GM15510 (cell line): ENCODE measurements around the gene C19orf25.

Source experiments
- POLR2A ChIP-seq: IDR thresholded peaks from 3 replicates; pipeline ENCODE4 v1.6.1; 2011; ENCODE audit warnings: borderline replicate concordance; ENCODE audit not compliant: insufficient read length; ENCODE audit errors: extremely low read depth

The C19orf25 gene

GRCh38 chr19:1455336-1456120 lies 23.5 kb downstream of the C19orf25 start:
- TF ChIP-seq POLR2A: no peak

GRCh38 chr19:1455002-1455335 lies 24.0 kb downstream of the C19orf25 start:
- no peak for TF ChIP-seq POLR2A

DNA sequence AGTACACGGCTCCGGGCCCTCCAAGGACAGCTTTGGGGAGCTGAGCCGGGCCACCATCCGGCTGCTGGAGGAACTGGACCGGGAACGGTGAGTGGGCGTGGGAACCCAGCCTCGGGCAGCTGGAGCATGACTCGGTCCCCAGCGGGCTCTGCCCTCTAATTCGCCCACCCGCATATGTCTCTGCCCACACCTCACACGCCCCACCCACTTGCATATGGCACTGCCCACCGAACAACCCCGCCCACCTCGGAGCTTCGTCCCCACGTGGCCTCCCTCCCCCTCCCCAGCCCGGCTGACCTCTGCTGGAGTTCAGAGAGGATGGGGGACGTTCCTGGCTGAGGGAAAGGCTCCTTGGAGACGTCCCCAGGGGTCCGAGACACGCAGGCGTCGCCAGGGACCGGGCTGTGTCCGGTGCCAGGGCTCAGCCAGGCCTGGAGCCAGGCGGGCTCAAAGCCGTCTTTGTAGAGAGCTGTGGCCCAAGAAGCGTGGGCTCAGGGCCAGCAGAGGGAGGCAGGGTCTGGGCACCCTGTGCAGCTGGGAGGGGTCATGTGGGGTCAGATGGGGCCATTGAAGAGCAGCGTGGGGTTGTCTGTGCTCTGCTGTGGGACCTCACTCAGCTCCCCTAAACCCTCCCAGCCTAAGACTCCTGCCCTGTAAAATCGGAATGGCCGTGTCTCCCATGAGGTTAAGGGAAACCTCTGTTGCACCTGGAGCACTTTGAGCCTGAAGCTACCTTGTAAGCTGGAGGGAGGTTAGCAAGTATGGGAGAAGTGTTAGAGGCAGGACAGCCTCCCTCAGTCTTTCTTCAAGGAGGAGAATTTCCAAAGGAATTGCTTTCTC lies 25.3 kb downstream of the C19orf25 start:
- no peak for TF ChIP-seq POLR2A

GRCh38 chr19:1452802-1453524 lies 26.1 kb downstream of the C19orf25 start:
- TF ChIP-seq POLR2A: no peak

DNA sequence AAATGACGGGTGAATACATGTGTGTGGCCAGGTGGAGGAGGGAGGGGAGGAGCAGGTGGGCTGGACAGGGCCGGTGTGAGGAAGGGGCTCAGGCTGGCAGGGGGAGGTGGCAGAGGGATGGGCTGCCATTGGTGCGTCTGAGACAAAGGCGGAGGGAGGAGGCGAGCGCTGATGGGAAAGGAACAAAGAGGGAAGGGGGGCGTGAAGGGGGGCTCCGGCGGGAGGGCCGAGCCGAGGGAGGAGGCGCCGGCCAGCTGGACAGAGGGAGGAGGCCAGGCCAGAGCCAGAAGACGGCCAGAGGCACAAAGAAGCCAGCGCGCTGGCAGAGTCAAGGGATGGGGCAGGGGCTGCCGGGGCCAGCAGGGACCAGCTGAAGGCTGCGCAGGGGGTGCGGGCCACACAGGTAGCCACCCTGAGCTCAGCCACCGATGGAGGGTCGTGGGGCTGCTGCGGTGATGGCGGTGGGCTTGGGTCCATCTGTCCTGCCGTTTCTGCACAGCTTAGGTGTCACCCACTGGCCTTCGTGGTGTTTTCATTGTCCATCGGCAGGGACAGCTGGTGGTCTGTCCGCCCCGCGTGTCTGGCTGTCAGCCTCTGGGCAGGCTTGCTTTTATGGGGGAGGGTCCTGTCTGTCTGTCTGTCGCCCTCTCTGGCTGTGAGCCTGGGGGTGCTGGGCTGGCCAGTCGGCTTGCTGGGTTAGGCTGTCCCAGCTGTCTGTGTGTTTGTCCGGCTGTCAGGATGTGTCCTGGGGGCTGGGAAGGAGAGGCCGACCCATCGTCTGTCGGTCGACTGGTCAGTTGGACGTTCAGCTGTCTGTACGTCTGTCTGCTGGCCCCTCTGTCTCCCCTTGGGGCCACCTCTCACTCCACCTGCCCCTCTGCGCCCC lies 26.9 kb downstream of the C19orf25 start:
- no peak for TF ChIP-seq POLR2A

GRCh38 chr19:1450735-1451731 lies 28.0 kb downstream of the C19orf25 start:
- TF ChIP-seq POLR2A: no peak

- no peak for TF ChIP-seq POLR2A
Measured at GRCh38 chr19:1449467-1450442, 29.3 kb downstream of the C19orf25 start, which contains the start of gene APC2. APC2 (plus strand) TSS chr19:1450121; CDS start chr19:1453002, 2,881 bp downstream.

DNA sequence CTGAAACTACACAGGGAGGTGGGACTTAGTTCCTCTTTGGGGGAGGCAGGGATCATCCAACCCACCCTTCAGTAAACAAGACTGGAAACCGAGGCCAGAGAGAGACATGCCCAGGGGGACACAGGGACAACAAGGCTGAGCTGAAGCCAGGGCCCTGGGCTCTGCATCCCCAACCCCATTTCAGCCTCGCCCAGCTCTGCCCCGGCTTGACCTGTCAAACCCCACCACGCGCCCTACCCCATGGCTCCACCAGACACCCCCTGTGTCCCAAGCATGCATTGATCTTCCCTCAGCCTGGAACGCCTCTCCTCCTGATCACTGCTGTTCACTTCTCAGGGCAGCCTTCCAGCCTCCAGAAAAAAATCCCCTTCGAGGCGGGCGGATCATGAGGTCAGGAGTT lies 31.1 kb downstream of the C19orf25 start:
- TF ChIP-seq POLR2A: no peak

DNA sequence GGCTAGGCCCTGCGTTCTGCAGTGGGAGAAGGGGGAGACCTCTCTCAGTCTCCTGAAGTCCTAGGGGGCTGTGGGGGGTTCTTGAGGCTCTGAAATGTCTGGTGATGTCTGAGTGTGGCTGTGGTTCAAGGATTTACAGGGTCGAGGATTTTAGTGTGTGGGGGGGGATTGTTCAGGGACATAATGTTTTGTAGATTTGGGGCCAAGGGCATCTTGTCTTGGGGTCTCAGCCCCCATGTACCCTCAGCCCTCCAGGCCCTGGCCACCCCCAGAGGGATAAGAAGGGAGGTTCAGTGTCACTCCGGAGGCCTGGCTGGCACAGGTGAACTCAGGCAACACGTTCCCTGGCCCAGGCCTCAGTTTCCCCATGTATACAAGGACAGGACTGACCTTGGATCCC lies 31.5 kb downstream of the C19orf25 start:
- no peak for TF ChIP-seq POLR2A

DNA sequence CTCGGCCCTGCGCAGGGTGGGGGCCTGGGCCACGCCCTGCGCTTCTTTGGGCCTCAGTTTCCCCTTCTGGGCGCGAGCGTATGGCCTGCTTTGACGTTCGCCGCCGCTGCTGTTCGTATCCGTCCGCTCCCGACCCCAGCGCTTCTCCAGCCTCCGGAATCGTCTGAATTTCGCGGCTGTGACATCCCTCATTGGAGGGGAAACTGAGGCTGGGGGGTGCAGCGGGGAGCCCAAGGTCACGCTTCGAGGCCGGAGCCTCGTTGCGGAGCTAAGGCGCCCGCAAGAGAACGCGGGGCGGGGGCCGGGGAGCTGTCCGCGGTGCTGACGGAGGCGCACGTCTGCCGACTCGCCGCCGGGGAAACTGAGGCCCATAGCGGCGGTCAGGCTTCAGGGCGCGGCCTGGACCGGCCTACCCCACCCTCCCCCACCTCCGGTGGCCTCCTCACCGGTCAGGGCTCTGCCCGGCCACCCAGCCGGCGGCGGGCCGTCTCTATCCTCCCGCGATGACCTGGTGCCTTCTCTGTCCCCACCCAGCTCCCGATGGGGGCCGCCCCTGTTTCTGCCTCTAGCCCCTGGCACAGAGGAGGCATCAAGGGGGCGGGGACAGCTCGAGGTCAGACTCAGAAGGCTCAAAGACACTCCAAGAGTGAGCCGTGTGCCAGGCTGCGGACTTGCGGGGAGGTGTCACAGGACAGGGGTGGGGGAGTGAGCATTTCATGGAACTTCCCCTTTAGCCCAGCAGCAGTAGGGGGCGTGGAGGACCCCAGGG lies 32.1 kb downstream of the C19orf25 start:
- no peak for TF ChIP-seq POLR2A
